Body of pancreas (tissue), 4 donors: Measurements from ENCODE around the gene ANO4. TPM values are rescaled to one million over a fixed set of nuclear protein-coding genes. Genes with fewer than 3 reads are reported as not detected.

ENCODE experiments used
- ATAC-seq: fragments of 150-250 bp; one replicate; pipeline ENCODE4 v1.9.1; 2016
- DNase-seq, 4 donors: peaks; one replicate each; pipeline ENCODE4 v3.0.0-alpha.2; 2019
- H3K27ac ChIP-seq, 4 donors: fragments of 200-600 bp; sonication (generic); 1 replicate in 3 of 4; 2 replicates in 1 of 4; pipeline versions ENCODE4 v1.5.1 to v1.6.1; 2016 to 2019; ENCODE audit warnings: mild to moderate bottlenecking in 1 of 4, mixed read lengths in 1 of 4, moderate library complexity in 1 of 4
- H3K27me3 ChIP-seq, 2 donors: fragments of 200-600 bp; sonication (generic); one replicate each; pipeline ENCODE4 v1.6.0; 2016; ENCODE audit warnings: mild to moderate bottlenecking in 1 of 2
- H3K36me3 ChIP-seq, 2 donors: fragments of 200-600 bp; sonication (generic); replicated peaks in 1 of 2; 2 replicates each; pipeline ENCODE4 v1.5.1; 2016; ENCODE audit warnings: low read depth in 2 of 2; ENCODE audit not compliant: insufficient read depth in 1 of 2
- H3K4me1 ChIP-seq: fragments of 200-600 bp; sonication (generic); one replicate; pipeline ENCODE4 v1.6.0; 2016
- H3K4me3 ChIP-seq, 2 donors: fragments of 200-600 bp; sonication (generic); 1 replicate in 1 of 2; 2 replicates in 1 of 2; pipeline ENCODE4 v1.5.1; 2016 to 2019
- H3K9me3 ChIP-seq, 3 donors: fragments of 200-600 bp; sonication (generic); 1 replicate in 2 of 3; 2 replicates in 1 of 3; pipeline ENCODE4 v1.5.1; 2016
- CTCF ChIP-seq, 7 experiments: fragments of 450-650 bp in 4 of 7; fragments of 200-600 bp in 3 of 7; sonication (generic) in 3 of 7; IDR thresholded peaks; one replicate each; pipeline ENCODE4 v1.5.1; 2016 to 2019; ENCODE audit warnings: antibody characterized with exemption in 7 of 7
- POLR2A ChIP-seq, 3 donors: fragments of 450-650 bp; IDR thresholded peaks; one replicate each; pipeline ENCODE4 v1.6.1; 2016; ENCODE audit warnings: antibody characterized with exemption in 3 of 3, mild to moderate bottlenecking in 2 of 3
- WGBS, 2 donors: methylation state at CpG; one replicate each; pipeline ENCODE4 v1.1.5; 2017; 5-methylcytosine and 5-hydroxymethylcytosine counted together
- intact Hi-C: fragments of 100-400 bp; cut with DNase I; formaldehyde crosslinking; loops from one replicate; pipeline ENCODE4 v1.15.1; 2023
- total RNA-seq, 2 donors: library from RNA; depleted of rRNA; stranded (reverse); fragments of >200 nt; gene quantifications; one replicate each; pipeline ENCODE4 v1.1.0, GENCODE V29; 2016

ANO4 gene
- total RNA-seq, 2 donors from 2014 or later: 1.6 TPM; not detected in 1

GRCh38 chr12:100799770-100800169 lies 5.2 kb downstream of the ANO4 start:
- H3K9me3 ChIP-seq: no peaks in the 10 kb centered on the region
- peaks cover 1% of the 10 kb centered on the region for H3K4me1 ChIP-seq
- no peak for TF ChIP-seq CTCF (IDR thresholded peaks at IDR 0.05)
- H3K27ac ChIP-seq: no peak overlapping the region
- intact Hi-C loops: no loop called here
- H3K36me3 ChIP-seq: no peaks in the 10 kb centered on the region
- ATAC-seq (no peak), DNase-seq (no peak)
- H3K4me3 ChIP-seq: no peak overlapping the region
- WGBS, 2 donors: 60 to 79% methylated on average over 2 of the region's 2 CpGs
- H3K27me3 ChIP-seq: no peaks in the 10 kb centered on the region

- no peak overlapping the region for H3K4me3 ChIP-seq
- intact Hi-C loops: no loop called here
- no peak for ATAC-seq
- no peaks in the 10 kb centered on the region for H3K4me1 ChIP-seq
- no peaks in the 10 kb centered on the region for H3K27me3 ChIP-seq
- TF ChIP-seq POLR2A (IDR thresholded peaks at IDR 0.05): no peak
- no peak for TF ChIP-seq CTCF (IDR thresholded peaks at IDR 0.05)
- H3K9me3 ChIP-seq: no peaks in the 10 kb centered on the region
- WGBS, 2 donors: 52 to 60% methylated on average over 1 of the region's 1 CpG
- no peaks in the 10 kb centered on the region for H3K36me3 ChIP-seq
- H3K27ac ChIP-seq: no peak overlapping the region
- no peak for DNase-seq
Measured at GRCh38 chr12:100800723-100801122, 6.1 kb downstream of the ANO4 start.

- TF ChIP-seq CTCF (IDR thresholded peaks at IDR 0.05): no peak
- no peak for TF ChIP-seq POLR2A (IDR thresholded peaks at IDR 0.05)
- no peaks in the 10 kb centered on the region for H3K4me1 ChIP-seq
- H3K9me3 ChIP-seq: no peaks in the 10 kb centered on the region
- no peak for DNase-seq
- no peak overlapping the region for H3K27ac ChIP-seq
- WGBS, 2 donors: 9 to 12% methylated on average over 1 of the region's 1 CpG
- H3K4me3 ChIP-seq: no peak overlapping the region
- ATAC-seq: no peak
- no peaks in the 10 kb centered on the region for H3K27me3 ChIP-seq
- intact Hi-C loops: no loop called here
- H3K36me3 ChIP-seq: no peaks in the 10 kb centered on the region
Measured at GRCh38 chr12:100801320-100801719, 6.7 kb downstream of the ANO4 start.

- DNase-seq (no peak), ATAC-seq (no peak)
- TF ChIP-seq POLR2A (IDR thresholded peaks at IDR 0.05) (no peak), CTCF (IDR thresholded peaks at IDR 0.05) (no peak)
- Histone ChIP-seq H3K9me3 (no peaks in the 10 kb centered on the region), H3K4me1 (no peaks in the 10 kb centered on the region), H3K4me3 (no peak overlapping the region), H3K27ac (no peak overlapping the region), H3K36me3 (no peaks in the 10 kb centered on the region), H3K27me3 (no peaks in the 10 kb centered on the region)
- intact Hi-C loops: no loop called here
- 44 to 63% methylated on average over 2 of the region's 2 CpGs for WGBS, 2 donors
Measured at GRCh38 chr12:100808777-100809176, 14.2 kb downstream of the ANO4 start.

GRCh38 chr12:100820314-100820713 lies 25.7 kb downstream of the ANO4 start:
- H3K27ac ChIP-seq: no peak overlapping the region
- no peaks in the 10 kb centered on the region for H3K36me3 ChIP-seq
- no peaks in the 10 kb centered on the region for H3K27me3 ChIP-seq
- ATAC-seq (no peak), DNase-seq (no peak)
- TF ChIP-seq CTCF (IDR thresholded peaks at IDR 0.05) (no peak), POLR2A (IDR thresholded peaks at IDR 0.05) (no peak)
- H3K4me3 ChIP-seq: no peak overlapping the region
- H3K9me3 ChIP-seq: no peaks in the 10 kb centered on the region
- WGBS, 2 donors: 41 to 50% methylated on average over 4 of the region's 4 CpGs
- no peaks in the 10 kb centered on the region for H3K4me1 ChIP-seq
- intact Hi-C loops: no loop called here
